Activated CD4-positive, alpha-beta T cell treated with anti-CD3 and anti-CD28 coated beads, Interleukin-2, amount 10 ng/mL, durations not matched to agents 7 days and 5 days (primary cell): ENCODE data around the gene VWA8. TPM values are rescaled to one million over a fixed set of nuclear protein-coding genes. Genes with fewer than 3 reads are reported as not detected.

Experiments
- CTCF ChIA-PET: fragments of 350-600 bp; sonication (Branson Sonifier 250); formaldehyde crosslinking; loops from one replicate; lab custom pipeline; 2021; ENCODE audit warnings: antibody characterized with exemption; lab: Charles Lee
- POLR2A ChIA-PET: fragments of 350-600 bp; sonication (Branson Sonifier 250); formaldehyde crosslinking; loops from one replicate; lab custom pipeline; 2021; ENCODE audit warnings: antibody characterized with exemption; lab: Charles Lee
- DNase-seq: peaks from one replicate; pipeline ENCODE4 v3.0.0-alpha.2; 2020
- H3K27ac Mint-ChIP-seq: one replicate; pipeline ENCODE4 v1.8.0; 2021; ENCODE audit warnings: mild to moderate bottlenecking, moderate library complexity, mixed read lengths
- H3K27me3 Mint-ChIP-seq: one replicate; pipeline ENCODE4 v1.8.0; 2021; ENCODE audit warnings: mixed read lengths
- H3K36me3 Mint-ChIP-seq: one replicate; pipeline ENCODE4 v1.8.0; 2021; ENCODE audit warnings: low read depth, mixed read lengths
- H3K4me1 Mint-ChIP-seq: one replicate; pipeline ENCODE4 v1.8.0; 2021; ENCODE audit warnings: mixed read lengths
- H3K4me3 Mint-ChIP-seq: one replicate; pipeline ENCODE4 v1.8.0; 2021; ENCODE audit warnings: mild to moderate bottlenecking, moderate library complexity, mixed read lengths
- H3K9me3 Mint-ChIP-seq: one replicate; pipeline ENCODE4 v1.8.0; 2021; ENCODE audit warnings: mixed read lengths
- total RNA-seq, 2 experiments: library from RNA; stranded (reverse); gene quantifications; one replicate each; pipeline ENCODE4 v1.2.3, GENCODE V29; 2021

VWA8 gene
- total RNA-seq, 2 experiments from 2014 or later, result 17.8 to 17.9 TPM

DNA sequence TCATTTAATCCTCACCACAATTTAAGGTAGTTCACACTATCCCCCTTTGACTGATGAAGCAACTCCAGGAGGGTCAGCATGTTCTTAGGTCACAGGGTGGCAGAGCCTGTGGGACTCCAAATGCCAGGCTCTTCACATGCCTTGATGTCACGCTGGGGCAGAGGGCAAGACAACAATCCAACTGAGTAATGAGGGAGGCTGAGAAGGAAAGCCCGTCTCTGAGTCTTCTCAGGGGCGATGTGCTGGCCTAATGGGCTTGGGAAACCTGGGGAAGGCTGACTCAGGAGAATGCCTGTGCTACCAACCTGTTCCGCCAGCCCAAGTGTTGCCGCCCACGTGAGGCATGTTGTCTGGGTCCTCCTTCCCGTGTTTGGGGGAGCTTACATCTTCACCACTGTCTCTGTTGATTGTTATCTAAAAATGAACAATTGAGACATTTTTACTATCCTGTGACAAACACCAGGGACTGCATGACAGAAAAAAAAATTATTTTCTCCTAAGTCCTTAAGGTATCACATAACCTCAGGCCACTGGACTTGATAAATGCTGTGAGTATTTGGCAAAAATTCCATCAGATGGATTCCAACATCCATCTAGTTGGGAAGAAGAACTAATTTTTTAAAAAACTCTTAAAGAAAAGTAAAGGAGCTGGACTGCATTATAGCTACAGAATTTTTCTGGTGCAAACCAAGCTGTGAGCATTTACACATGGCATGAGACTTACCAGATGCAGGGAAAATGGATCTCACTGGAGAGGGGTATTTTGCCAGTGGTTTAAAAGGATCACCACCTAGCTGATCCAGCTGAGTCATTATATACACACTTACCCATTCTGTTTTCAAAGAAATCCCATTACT, 346.0 kb downstream of the VWA8 start:
- H3K4me3 Mint-ChIP-seq, result no peak overlapping the region
- peaks cover 3% of the 10 kb centered on the region for H3K9me3 Mint-ChIP-seq
- POLR2A ChIA-PET, result no interaction called here
- no peaks in the 10 kb centered on the region for H3K27me3 Mint-ChIP-seq
- DNase-seq, result no peak
- H3K27ac Mint-ChIP-seq, result no peak overlapping the region
- CTCF ChIA-PET, result interaction anchor here (1.5 kb wide), 1 partner anchor 14 kb away, joined by 3 read pairs; no protein-coding TSS in a partner anchor
- H3K36me3 Mint-ChIP-seq, result peaks cover 23% of the 10 kb centered on the region
- H3K4me1 Mint-ChIP-seq, result no peaks in the 10 kb centered on the region

DNA sequence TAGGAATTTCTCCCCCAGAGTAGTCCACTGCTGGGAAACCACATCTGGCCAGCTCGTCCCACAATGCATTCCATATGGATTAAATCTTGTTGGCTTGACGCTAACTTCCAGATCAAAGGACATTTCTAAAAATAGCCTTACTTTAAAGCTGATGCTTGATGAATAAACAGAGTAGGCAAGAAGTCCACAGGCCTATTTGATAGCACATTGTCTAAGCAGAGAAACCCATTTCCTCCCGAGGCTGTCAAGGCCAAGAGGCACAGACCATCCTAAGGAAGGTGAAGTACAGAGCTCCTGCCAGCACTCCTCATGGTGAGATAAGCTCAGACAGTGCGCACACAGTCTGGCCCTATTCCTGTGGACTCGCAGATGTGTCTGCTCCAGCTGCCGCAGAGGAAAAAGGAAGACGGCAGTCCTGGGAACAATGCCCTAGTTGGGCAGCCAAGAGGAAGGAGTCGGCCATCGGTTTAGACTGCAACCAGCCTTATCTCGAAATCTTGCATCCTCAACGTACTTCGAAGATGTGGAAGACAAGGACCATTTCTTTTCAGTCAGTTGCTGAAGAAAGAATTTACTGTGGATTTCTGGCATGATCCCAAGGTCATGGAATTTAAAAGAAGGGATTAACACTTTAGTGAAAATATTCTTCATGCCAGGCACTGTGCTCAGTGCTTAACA, 346.8 kb downstream of the VWA8 start:
- Mint-ChIP-seq H3K27me3 (no peaks in the 10 kb centered on the region), H3K36me3 (peaks cover 20% of the 10 kb centered on the region), H3K27ac (no peak overlapping the region), H3K4me3 (no peak overlapping the region), H3K9me3 (peaks cover 3% of the 10 kb centered on the region), H3K4me1 (no peaks in the 10 kb centered on the region)
- CTCF ChIA-PET, result interaction anchor here (1.5 kb wide), 2 partner anchors 12 to 13 kb away, joined by 3 read pairs; no protein-coding TSS in a partner anchor
- POLR2A ChIA-PET, result interaction anchor here (0.6 kb wide), 1 partner anchor 26 kb away, joined by 4 read pairs; no protein-coding TSS in a partner anchor
- DNase-seq, result no peak

DNA sequence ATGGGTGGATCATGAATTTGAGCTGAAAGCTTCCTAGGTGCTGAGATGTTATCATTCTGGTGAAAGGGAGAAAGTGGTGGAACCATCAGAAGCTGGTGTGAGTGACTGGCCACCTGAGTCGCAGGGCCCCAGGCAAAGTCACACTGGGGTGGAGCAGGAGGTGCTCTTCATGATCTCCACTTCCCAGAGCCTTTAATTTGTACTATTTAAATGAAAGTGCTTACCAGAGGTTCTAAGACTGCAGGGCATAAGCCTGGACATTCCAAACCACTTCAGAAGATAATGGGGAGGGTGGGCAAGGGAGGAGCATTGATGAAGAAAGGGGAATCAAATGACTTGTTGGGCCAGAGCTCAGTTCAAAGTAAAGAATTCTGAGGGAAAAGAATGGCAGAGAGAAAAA, 347.4 kb downstream of the VWA8 start:
- Mint-ChIP-seq H3K27ac (no peak overlapping the region), H3K27me3 (no peaks in the 10 kb centered on the region), H3K36me3 (peaks cover 15% of the 10 kb centered on the region), H3K9me3 (peaks cover 3% of the 10 kb centered on the region), H3K4me1 (no peaks in the 10 kb centered on the region), H3K4me3 (no peak overlapping the region)
- POLR2A ChIA-PET, result interaction anchor here (0.6 kb wide), 1 partner anchor 25 kb away, joined by 4 read pairs; no protein-coding TSS in a partner anchor
- CTCF ChIA-PET, result interaction anchor here (1.5 kb wide), 2 partner anchors 12 to 13 kb away, joined by 3 read pairs; no protein-coding TSS in a partner anchor
- DNase-seq, result no peak

- Mint-ChIP-seq H3K4me1 (no peaks in the 10 kb centered on the region), H3K36me3 (peaks cover 15% of the 10 kb centered on the region), H3K4me3 (no peak overlapping the region), H3K9me3 (no peaks in the 10 kb centered on the region), H3K27me3 (no peaks in the 10 kb centered on the region), H3K27ac (no peak overlapping the region)
- ChIA-PET CTCF (interaction anchor here (0.6 to 1.2 kb wide), 4 partner anchors 9 to 127 kb away, joined by 3 read pairs; no protein-coding TSS in a partner anchor), POLR2A (no interaction called here)
- DNase-seq, result no peak
These were observed 349.5 kb downstream of the VWA8 start for GRCh38 chr13:41611385-41611784.

DNA sequence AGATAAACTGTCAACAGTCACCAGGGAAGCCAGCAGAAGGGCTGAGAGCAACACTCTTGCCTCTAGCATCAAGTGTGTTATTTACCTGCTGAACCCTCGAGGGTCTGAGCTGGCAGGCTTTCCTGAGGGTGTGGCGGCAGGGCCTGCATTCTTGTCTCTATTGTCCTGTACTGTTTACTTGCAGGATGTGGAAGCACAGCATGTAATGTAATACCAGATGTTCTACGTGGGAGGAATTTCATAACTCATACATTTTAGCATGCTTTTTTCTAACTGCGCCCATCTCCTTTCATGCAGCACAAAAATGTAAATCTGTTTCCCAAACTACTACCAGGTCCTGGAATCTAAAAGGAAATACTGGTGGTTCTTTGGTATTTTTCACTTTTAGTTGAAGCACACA, 350.5 kb downstream of the VWA8 start:
- DNase-seq, result no peak
- Mint-ChIP-seq H3K36me3 (peaks cover 19% of the 10 kb centered on the region), H3K4me1 (no peaks in the 10 kb centered on the region), H3K27ac (no peak overlapping the region), H3K9me3 (no peaks in the 10 kb centered on the region), H3K27me3 (no peaks in the 10 kb centered on the region), H3K4me3 (no peak overlapping the region)
- ChIA-PET POLR2A (no interaction called here), CTCF (no interaction called here)

GRCh38 chr13:41609828-41610227, 351.1 kb downstream of the VWA8 start:
- Mint-ChIP-seq H3K36me3 (peaks cover 21% of the 10 kb centered on the region), H3K27ac (no peak overlapping the region), H3K27me3 (no peaks in the 10 kb centered on the region), H3K4me1 (no peaks in the 10 kb centered on the region), H3K9me3 (no peaks in the 10 kb centered on the region), H3K4me3 (no peak overlapping the region)
- DNase-seq, result no peak
- ChIA-PET POLR2A (no interaction called here), CTCF (no interaction called here)

GRCh38 chr13:41608839-41609177, 352.1 kb downstream of the VWA8 start:
- DNase-seq, result no peak
- Mint-ChIP-seq H3K27ac (no peak overlapping the region), H3K27me3 (no peaks in the 10 kb centered on the region), H3K9me3 (no peaks in the 10 kb centered on the region), H3K36me3 (peaks cover 20% of the 10 kb centered on the region), H3K4me3 (no peak overlapping the region), H3K4me1 (no peaks in the 10 kb centered on the region)
- ChIA-PET POLR2A (no interaction called here), CTCF (no interaction called here)

GRCh38 chr13:41608111-41608838, 352.6 kb downstream of the VWA8 start:
- no peaks in the 10 kb centered on the region for H3K27me3 Mint-ChIP-seq
- H3K4me3 Mint-ChIP-seq, result no peak overlapping the region
- no peak overlapping the region for H3K27ac Mint-ChIP-seq
- ChIA-PET CTCF (no interaction called here), POLR2A (no interaction called here)
- H3K9me3 Mint-ChIP-seq, result no peaks in the 10 kb centered on the region
- no peaks in the 10 kb centered on the region for H3K4me1 Mint-ChIP-seq
- peaks cover 18% of the 10 kb centered on the region for H3K36me3 Mint-ChIP-seq
- DNase-seq, result no peak

DNA sequence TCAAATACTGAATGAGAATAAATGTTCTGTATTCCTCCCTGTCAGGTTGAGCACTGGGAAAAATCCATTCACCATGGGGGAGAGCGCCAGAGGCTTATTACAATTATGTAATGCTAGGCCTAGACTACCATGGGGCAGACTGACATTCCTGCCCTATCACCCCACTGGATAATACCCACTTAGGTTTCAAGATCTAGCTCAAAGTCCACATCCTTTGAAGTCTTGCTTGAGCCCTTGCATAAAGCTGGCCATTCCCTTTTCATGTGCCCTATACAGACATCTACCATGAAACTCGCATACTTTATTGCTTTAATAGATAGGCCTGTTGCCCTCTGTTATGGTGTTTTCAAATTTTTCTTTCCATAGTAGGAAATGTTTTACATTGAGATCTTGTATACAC, 354.3 kb downstream of the VWA8 start:
- Mint-ChIP-seq H3K4me3 (no peak overlapping the region), H3K9me3 (no peaks in the 10 kb centered on the region), H3K27me3 (no peaks in the 10 kb centered on the region), H3K36me3 (peaks cover 16% of the 10 kb centered on the region), H3K27ac (no peak overlapping the region), H3K4me1 (no peaks in the 10 kb centered on the region)
- DNase-seq, result no peak
- POLR2A ChIA-PET, result interaction anchor here (0.6 kb wide), 1 partner anchor 390 kb away, joined by 3 read pairs; no protein-coding TSS in a partner anchor
- CTCF ChIA-PET, result no interaction called here

DNA sequence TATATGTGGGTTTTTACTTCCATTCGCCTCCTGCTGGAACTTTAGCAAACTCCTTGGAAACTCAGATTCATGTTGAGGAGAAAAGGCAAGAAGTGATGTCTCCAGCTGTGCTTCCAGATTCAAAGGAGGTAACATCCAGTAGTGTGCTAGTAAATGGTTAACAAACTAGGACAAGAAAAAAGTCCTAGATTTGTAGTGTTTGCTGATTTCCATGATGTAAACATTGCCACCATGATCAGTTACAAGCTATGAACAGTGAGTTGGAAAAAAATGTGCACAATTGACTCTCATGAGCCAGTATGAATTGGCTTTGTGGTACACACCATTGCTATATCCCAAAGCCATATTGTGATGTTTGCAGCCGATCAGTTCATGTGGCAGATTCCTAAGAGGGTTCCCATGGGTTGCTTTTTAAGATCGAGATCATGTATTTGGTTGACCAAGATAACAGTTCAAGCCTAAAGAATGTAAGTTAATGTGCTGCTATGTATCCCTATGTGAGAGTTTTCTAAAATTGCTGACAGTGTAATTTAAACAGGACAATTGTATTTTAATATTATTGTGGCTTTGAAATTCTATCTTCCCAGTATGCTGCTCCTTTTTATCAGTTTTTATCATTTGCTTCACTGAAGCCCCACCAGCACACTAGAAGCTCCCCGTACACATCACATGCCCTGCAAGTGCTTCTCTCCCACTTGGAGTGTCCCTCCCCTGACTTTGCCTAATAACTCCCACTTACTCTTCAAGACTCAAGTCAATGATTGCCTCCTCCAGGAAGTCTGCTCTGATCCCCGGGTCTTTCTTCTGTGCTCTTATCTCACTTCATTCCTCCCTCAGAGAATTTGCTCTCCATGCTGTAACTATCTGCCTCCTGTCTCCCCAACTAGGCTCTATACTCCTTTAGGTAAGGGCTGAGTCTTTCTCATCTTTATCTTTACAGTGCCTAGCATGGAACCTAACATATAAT, 355.3 kb downstream of the VWA8 start:
- Mint-ChIP-seq H3K36me3 (peaks cover 14% of the 10 kb centered on the region), H3K27ac (no peak overlapping the region), H3K4me3 (no peak overlapping the region), H3K27me3 (no peaks in the 10 kb centered on the region), H3K9me3 (no peaks in the 10 kb centered on the region), H3K4me1 (no peaks in the 10 kb centered on the region)
- POLR2A ChIA-PET, result no interaction called here
- DNase-seq, result no peak
- CTCF ChIA-PET, result no interaction called here

- no peak for DNase-seq
- H3K36me3 Mint-ChIP-seq, result peaks cover 16% of the 10 kb centered on the region
- H3K4me1 Mint-ChIP-seq, result no peaks in the 10 kb centered on the region
- H3K9me3 Mint-ChIP-seq, result no peaks in the 10 kb centered on the region
- H3K27ac Mint-ChIP-seq, result no peak overlapping the region
- H3K27me3 Mint-ChIP-seq, result no peaks in the 10 kb centered on the region
- CTCF ChIA-PET, result no interaction called here
- POLR2A ChIA-PET, result no interaction called here
- H3K4me3 Mint-ChIP-seq, result no peak overlapping the region
These were observed 357.0 kb downstream of the VWA8 start for GRCh38 chr13:41603917-41604316.
